DND-41 (cell line): ENCODE data around the gene TCF12.

ENCODE experiments used
- EZH2 ChIP-seq: IDR thresholded peaks from 3 replicates; pipeline ENCODE4 v1.6.1; 2012; ENCODE audit warnings: borderline replicate concordance, low read depth, mild to moderate bottlenecking, moderate library complexity, low read length, inconsistent platforms; ENCODE audit not compliant: severe bottlenecking
- TF ChIP-seq, protein P1 (sequence below): IDR thresholded peaks from 2 replicates; pipeline ENCODE4 v1.5.1; 2012; ENCODE audit warnings: borderline replicate concordance, low read length, moderate library complexity, mild to moderate bottlenecking; ENCODE audit not compliant: poor library complexity, severe bottlenecking; ENCODE audit errors: extremely low read depth

DNA sequence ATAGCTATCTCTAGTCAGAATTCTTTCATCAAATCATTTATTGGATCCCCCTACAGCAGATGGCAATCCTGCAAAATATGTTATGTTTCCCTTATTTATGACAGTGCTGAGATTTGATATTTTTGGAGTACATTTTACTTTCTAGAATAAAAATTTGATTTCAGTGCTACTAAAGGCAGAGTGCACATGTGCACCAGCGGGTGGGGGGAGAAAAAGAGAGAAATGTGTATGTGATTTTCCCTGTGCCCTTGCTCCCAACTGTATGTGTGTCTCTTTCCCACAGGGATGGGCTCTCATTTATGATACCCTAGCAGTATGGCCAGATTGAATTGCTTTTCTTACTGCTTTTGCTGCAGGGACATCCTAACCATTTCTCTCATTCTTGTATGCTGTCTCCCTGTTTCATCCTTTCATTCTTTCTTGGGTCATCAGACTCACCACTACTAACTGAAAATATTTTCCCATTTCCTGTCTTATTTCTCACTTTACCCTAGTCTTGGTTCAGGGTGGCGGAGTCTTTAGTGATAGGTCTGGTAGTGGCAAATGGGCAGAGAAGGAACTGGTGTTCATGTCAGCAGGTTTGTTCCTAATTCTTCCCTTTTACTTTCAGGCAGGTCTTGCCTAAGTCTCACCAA, 140.7 kb downstream of the TCF12 start:
- TF ChIP-seq, protein P1, sequence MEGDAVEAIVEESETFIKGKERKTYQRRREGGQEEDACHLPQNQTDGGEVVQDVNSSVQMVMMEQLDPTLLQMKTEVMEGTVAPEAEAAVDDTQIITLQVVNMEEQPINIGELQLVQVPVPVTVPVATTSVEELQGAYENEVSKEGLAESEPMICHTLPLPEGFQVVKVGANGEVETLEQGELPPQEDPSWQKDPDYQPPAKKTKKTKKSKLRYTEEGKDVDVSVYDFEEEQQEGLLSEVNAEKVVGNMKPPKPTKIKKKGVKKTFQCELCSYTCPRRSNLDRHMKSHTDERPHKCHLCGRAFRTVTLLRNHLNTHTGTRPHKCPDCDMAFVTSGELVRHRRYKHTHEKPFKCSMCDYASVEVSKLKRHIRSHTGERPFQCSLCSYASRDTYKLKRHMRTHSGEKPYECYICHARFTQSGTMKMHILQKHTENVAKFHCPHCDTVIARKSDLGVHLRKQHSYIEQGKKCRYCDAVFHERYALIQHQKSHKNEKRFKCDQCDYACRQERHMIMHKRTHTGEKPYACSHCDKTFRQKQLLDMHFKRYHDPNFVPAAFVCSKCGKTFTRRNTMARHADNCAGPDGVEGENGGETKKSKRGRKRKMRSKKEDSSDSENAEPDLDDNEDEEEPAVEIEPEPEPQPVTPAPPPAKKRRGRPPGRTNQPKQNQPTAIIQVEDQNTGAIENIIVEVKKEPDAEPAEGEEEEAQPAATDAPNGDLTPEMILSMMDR, result no peak
- TF ChIP-seq EZH2, result no peak
